Limb (tissue), 2 donors: ENCODE results near the gene RAP1GAP.

Experiments
- DNase-seq, 2 donors: peaks; one replicate each; pipeline ENCODE4 v3.0.0-alpha.2; 2016; ENCODE audit errors: extremely low spot score in 2 of 2

RAP1GAP gene

GRCh38 chr1:21593231-21593630, 75.9 kb downstream of the RAP1GAP start:
- no peak for DNase-seq

- DNase-seq: no peak
These were observed 76.9 kb downstream of the RAP1GAP start for GRCh38 chr1:21592086-21592865.

GRCh38 chr1:21590934-21591333, 78.2 kb downstream of the RAP1GAP start:
- no peak for DNase-seq

- no peak for DNase-seq
These were observed 78.9 kb downstream of the RAP1GAP start for GRCh38 chr1:21590126-21590880.

- no peak for DNase-seq
These were observed 79.5 kb downstream of the RAP1GAP start for GRCh38 chr1:21589618-21590017.

- no peak for DNase-seq
These were observed 81.6 kb downstream of the RAP1GAP start for GRCh38 chr1:21587602-21587953.

- DNase-seq: peak in 1 of 2 donors; percentile 17
These were observed 82.1 kb downstream of the RAP1GAP start for GRCh38 chr1:21586846-21587601.

GRCh38 chr1:21586222-21586621, 82.9 kb downstream of the RAP1GAP start:
- no peak for DNase-seq

GRCh38 chr1:21585037-21585436, 84.1 kb downstream of the RAP1GAP start:
- no peak for DNase-seq

GRCh38 chr1:21584096-21584495, 85.1 kb downstream of the RAP1GAP start:
- no peak for DNase-seq

GRCh38 chr1:21579791-21580190, 89.4 kb downstream of the RAP1GAP start:
- DNase-seq: no peak

GRCh38 chr1:21577933-21578332, 91.2 kb downstream of the RAP1GAP start:
- no peak for DNase-seq

GRCh38 chr1:21577324-21577723, 91.8 kb downstream of the RAP1GAP start:
- no peak for DNase-seq

- DNase-seq: no peak
These were observed 92.4 kb downstream of the RAP1GAP start for GRCh38 chr1:21576798-21577187.

- no peak for DNase-seq
These were observed 92.9 kb downstream of the RAP1GAP start for GRCh38 chr1:21576031-21576797.

GRCh38 chr1:21575351-21575942, 93.7 kb downstream of the RAP1GAP start:
- DNase-seq: no peak

- DNase-seq: peak in 1 of 2 donors; percentile 72
These were observed 94.5 kb downstream of the RAP1GAP start for GRCh38 chr1:21574466-21575151.

- DNase-seq: peak; percentile 73 to 83
These were observed 95.1 kb downstream of the RAP1GAP start for GRCh38 chr1:21573971-21574465.

GRCh38 chr1:21573475-21573874, 95.7 kb downstream of the RAP1GAP start:
- no peak for DNase-seq

GRCh38 chr1:21572735-21573277, 96.4 kb downstream of the RAP1GAP start:
- DNase-seq: no peak
